Vagina (tissue), 2 donors: Measurements from ENCODE around the gene DPYSL3.

ENCODE experiments used
- CTCF ChIP-seq, 3 experiments: fragments of 450-650 bp in 2 of 3; fragments of 200-600 bp in 1 of 3; sonication (generic) in 1 of 3; IDR thresholded peaks; one replicate each; pipeline ENCODE4 v1.5.1; 2017 to 2019; ENCODE audit warnings: antibody characterized with exemption in 3 of 3, mild to moderate bottlenecking in 2 of 3, moderate library complexity in 2 of 3
- POLR2A ChIP-seq, 2 donors: fragments of 450-650 bp; IDR thresholded peaks; one replicate each; pipeline ENCODE4 v1.6.1; 2017; ENCODE audit warnings: antibody characterized with exemption in 2 of 2, mild to moderate bottlenecking in 2 of 2, moderate library complexity in 2 of 2
- POLR2AphosphoS5 ChIP-seq, 2 donors: sonication (generic); formaldehyde crosslinking; IDR thresholded peaks; one replicate each; pipeline ENCODE4 v1.9.0; 2017; ENCODE audit warnings: antibody characterized with exemption in 2 of 2, mild to moderate bottlenecking in 2 of 2, low read depth in 1 of 2; ENCODE audit not compliant: insufficient read depth in 1 of 2

- TF ChIP-seq POLR2A (IDR thresholded peaks at IDR 0.05) (peak in 1 of 2 donors; percentile 22), CTCF (IDR thresholded peaks at IDR 0.05) (peak; percentile 34 to 89 (median 61)), POLR2AphosphoS5 (IDR thresholded peaks at IDR 0.05; ENCODE audit: insufficient read depth in 1 of 2, low read depth in 1 of 2) (peak; percentile 7 to 61)
Observed at GRCh38 chr5:147453875-147454814, 55.7 kb downstream of the DPYSL3 start.
